Subcutaneous adipose tissue (tissue), 4 donors: ENCODE measurements around the gene SLC39A8. TPM values are rescaled to one million over a fixed set of nuclear protein-coding genes. Genes with fewer than 3 reads are reported as not detected.

Experiments
- CTCF ChIP-seq: fragments of 450-650 bp; IDR thresholded peaks from one replicate; pipeline ENCODE4 v1.5.1; 2016; ENCODE audit warnings: low read depth, mild to moderate bottlenecking, control low read depth, antibody characterized with exemption, moderate library complexity
- total RNA-seq, 4 donors: library from RNA; depleted of rRNA; stranded (reverse); fragments of >200 nt; gene quantifications; one replicate each; pipeline ENCODE4 v1.1.0, GENCODE V29; 2016

The SLC39A8 gene
- total RNA-seq, 4 donors from 2014 or later = 8.9 to 56.3 (median 21.4) TPM

- no peak for TF ChIP-seq CTCF
These were observed 94.9 kb downstream of the SLC39A8 start for GRCh38 chr4:102250341-102250740.

DNA sequence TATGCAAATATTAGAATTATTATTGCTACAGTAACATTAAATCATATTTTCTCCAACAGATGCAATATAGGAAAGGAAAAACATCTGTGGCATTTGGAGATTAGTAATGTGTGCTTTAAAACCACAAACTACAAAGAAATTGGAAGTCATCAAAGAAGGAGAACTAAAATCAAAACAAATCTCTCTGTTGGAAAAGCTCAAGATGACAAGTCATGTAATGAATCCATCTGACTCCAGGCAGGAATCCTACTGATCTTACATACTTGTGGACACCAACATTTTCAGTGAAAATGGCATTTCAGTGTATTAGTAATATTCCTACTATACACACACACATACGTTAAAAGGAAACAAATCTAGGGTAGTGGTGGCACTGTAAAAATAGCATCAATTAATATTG lies 98.2 kb downstream of the SLC39A8 start:
- TF ChIP-seq CTCF = no peak

DNA sequence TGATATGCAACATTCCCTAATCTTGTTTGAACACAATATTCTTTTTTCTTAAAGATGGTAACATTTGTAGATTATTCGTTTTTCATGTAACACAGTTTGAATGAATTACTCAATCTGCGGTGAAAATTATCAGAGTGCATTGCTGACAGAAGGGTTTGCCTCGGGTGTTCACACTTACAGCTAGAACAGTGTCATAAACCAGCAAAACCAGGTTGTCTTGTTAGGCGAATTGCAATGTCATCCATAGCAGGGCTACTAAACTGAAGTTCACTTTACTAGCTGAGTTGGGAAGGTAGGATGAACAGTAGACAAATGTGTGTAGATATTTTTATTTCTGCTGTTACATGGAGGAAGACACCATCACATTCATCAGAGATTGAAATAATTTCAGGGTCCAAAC lies 98.9 kb downstream of the SLC39A8 start:
- TF ChIP-seq CTCF = no peak

- TF ChIP-seq CTCF = no peak
These were observed 100.3 kb downstream of the SLC39A8 start for GRCh38 chr4:102244878-102245535.

GRCh38 chr4:102234243-102234838 lies 110.9 kb downstream of the SLC39A8 start:
- no peak for TF ChIP-seq CTCF

GRCh38 chr4:102230194-102230593 lies 115.1 kb downstream of the SLC39A8 start:
- TF ChIP-seq CTCF = no peak

DNA sequence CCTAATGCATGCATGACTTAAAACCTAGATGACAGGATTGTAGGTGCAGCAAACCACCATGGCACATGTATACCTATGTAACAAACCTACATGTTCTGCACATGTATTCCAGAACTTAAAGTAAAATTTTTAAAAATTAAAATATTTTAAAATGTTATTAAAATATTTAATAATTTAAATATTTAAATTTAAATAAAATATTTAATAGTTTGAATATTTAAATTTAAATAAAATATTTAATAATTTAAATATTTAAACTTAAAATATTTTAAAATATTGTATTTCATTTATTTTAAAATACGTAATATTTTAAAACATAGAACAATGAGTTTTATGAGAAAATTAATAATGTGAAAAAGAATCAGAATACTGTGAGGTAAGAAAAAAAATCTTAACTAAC lies 117.9 kb downstream of the SLC39A8 start:
- no peak for TF ChIP-seq CTCF
